Stomach smooth muscle (tissue), 2 donors: ENCODE results near the gene AHCYL2.
A peak's percentile ranks its signal among the peaks of the same experiment; 100 is the strongest.
"Not testable (repeated sequence)": the region's sequence is repeated elsewhere in the genome, so short reads cannot be mapped to it uniquely, and the experiment has no call there.

Experiments
- H3K27ac ChIP-seq: one replicate; pipeline ENCODE4 v1.7.0; 2013; ENCODE audit warnings: mild to moderate bottlenecking, low read length, inconsistent platforms
- H3K27me3 ChIP-seq, 2 donors: one replicate each; pipeline ENCODE4 v1.7.0; 2013; ENCODE audit warnings: low read length in 2 of 2; ENCODE audit not compliant: insufficient read depth in 2 of 2, control insufficient read depth in 1 of 2
- H3K36me3 ChIP-seq, 2 donors: one replicate each; pipeline ENCODE4 v1.7.0; 2013; ENCODE audit warnings: low read length in 2 of 2; ENCODE audit not compliant: control insufficient read depth in 2 of 2, insufficient read depth in 2 of 2
- H3K4me1 ChIP-seq: one replicate; pipeline ENCODE4 v1.7.0; 2013; ENCODE audit warnings: low read length; ENCODE audit not compliant: control insufficient read depth, insufficient read depth
- H3K4me3 ChIP-seq, 2 donors: one replicate each; pipeline ENCODE4 v1.7.0; 2013; ENCODE audit warnings: low read length in 2 of 2
- H3K9ac ChIP-seq, 2 donors: one replicate each; pipeline ENCODE4 v1.7.0; 2013; ENCODE audit warnings: low read length in 2 of 2, mild to moderate bottlenecking in 1 of 2
- H3K9me3 ChIP-seq, 2 donors: one replicate each; pipeline ENCODE4 v1.7.0; 2013; ENCODE audit warnings: low read length in 2 of 2; ENCODE audit not compliant: control insufficient read depth in 2 of 2
- donor health status: healthy.
- donor health status: Pancreatic carcinoma.

AHCYL2 gene

GRCh38 chr7:129443612-129444011, 218.8 kb downstream of the AHCYL2 start:
- H3K4me1 ChIP-seq, result peaks cover 10% of the 10 kb centered on the region
- no peaks in the 10 kb centered on the region for H3K36me3 ChIP-seq
- H3K9me3 ChIP-seq, result peaks cover 0 to 5% of the 10 kb centered on the region in 2 donors
- H3K9ac ChIP-seq, result no peak overlapping the region
- H3K27me3 ChIP-seq, result peaks cover 0 to 2% of the 10 kb centered on the region in 2 donors
- H3K4me3 ChIP-seq, result peak overlapping the region in 1 of 2 donors; percentile 22
- no peak overlapping the region for H3K27ac ChIP-seq

GRCh38 chr7:129444776-129445175, 219.9 kb downstream of the AHCYL2 start:
- peaks cover 0 to 11% of the 10 kb centered on the region in 2 donors for H3K9me3 ChIP-seq
- H3K36me3 ChIP-seq, H3K4me3 ChIP-seq, H3K27ac ChIP-seq, H3K27me3 ChIP-seq, H3K4me1 ChIP-seq, H3K9ac ChIP-seq: not testable (repeated sequence)

GRCh38 chr7:129446925-129447324, 222.1 kb downstream of the AHCYL2 start:
- not testable (repeated sequence) for H3K36me3 ChIP-seq, H3K27me3 ChIP-seq, H3K4me1 ChIP-seq, H3K27ac ChIP-seq, H3K4me3 ChIP-seq, H3K9ac ChIP-seq
- H3K9me3 ChIP-seq, result peaks cover 0 to 11% of the 10 kb centered on the region in 2 donors

- not testable (repeated sequence) for H3K36me3 ChIP-seq
Observed at GRCh38 chr7:129447445-129447844, 222.6 kb downstream of the AHCYL2 start.

GRCh38 chr7:129448608-129449007, 223.8 kb downstream of the AHCYL2 start:
- H3K9me3 ChIP-seq, result peaks cover 0 to 11% of the 10 kb centered on the region in 2 donors
- H3K9ac ChIP-seq, H3K36me3 ChIP-seq, H3K27ac ChIP-seq, H3K4me3 ChIP-seq, H3K27me3 ChIP-seq, H3K4me1 ChIP-seq: not testable (repeated sequence)

More at GRCh38 chr7:129447445-129447844, 222.6 kb downstream of the AHCYL2 start:
- not testable (repeated sequence) for H3K4me3 ChIP-seq, H3K4me1 ChIP-seq, H3K9ac ChIP-seq, H3K27ac ChIP-seq, H3K27me3 ChIP-seq
- H3K9me3 ChIP-seq, result peaks cover 0 to 11% of the 10 kb centered on the region in 2 donors

- Histone ChIP-seq H3K36me3 (no peaks in the 10 kb centered on the region), H3K4me3 (no peak overlapping the region), H3K27me3 (no peaks in the 10 kb centered on the region), H3K9me3 (peaks cover 0 to 11% of the 10 kb centered on the region in 2 donors), H3K4me1 (no peaks in the 10 kb centered on the region), H3K9ac (no peak overlapping the region), H3K27ac (no peak overlapping the region)
Observed at GRCh38 chr7:129450295-129450694, 225.5 kb downstream of the AHCYL2 start.

- Histone ChIP-seq H3K27ac (no peak overlapping the region), H3K4me3 (no peak overlapping the region), H3K36me3 (no peaks in the 10 kb centered on the region), H3K9me3 (peaks cover 0 to 11% of the 10 kb centered on the region in 2 donors), H3K27me3 (no peaks in the 10 kb centered on the region), H3K4me1 (no peaks in the 10 kb centered on the region), H3K9ac (no peak overlapping the region)
Observed at GRCh38 chr7:129452589-129453231, 227.9 kb downstream of the AHCYL2 start.

GRCh38 chr7:129453510-129454248, 228.8 kb downstream of the AHCYL2 start:
- Histone ChIP-seq H3K4me1 (no peaks in the 10 kb centered on the region), H3K9ac (no peak overlapping the region), H3K9me3 (peaks cover 0 to 6% of the 10 kb centered on the region in 2 donors), H3K27ac (no peak overlapping the region), H3K36me3 (no peaks in the 10 kb centered on the region), H3K4me3 (no peak overlapping the region), H3K27me3 (no peaks in the 10 kb centered on the region)

- Histone ChIP-seq H3K36me3 (no peaks in the 10 kb centered on the region), H3K4me3 (no peak overlapping the region), H3K27me3 (no peaks in the 10 kb centered on the region), H3K9me3 (peaks cover 0 to under 1% of the 10 kb centered on the region in 2 donors), H3K27ac (no peak overlapping the region), H3K4me1 (no peaks in the 10 kb centered on the region), H3K9ac (no peak overlapping the region)
Observed at GRCh38 chr7:129454249-129454551, 229.4 kb downstream of the AHCYL2 start.

- Histone ChIP-seq H3K36me3 (no peaks in the 10 kb centered on the region), H3K9ac (no peak overlapping the region), H3K9me3 (no peaks in the 10 kb centered on the region), H3K4me3 (no peak overlapping the region), H3K4me1 (no peaks in the 10 kb centered on the region), H3K27ac (no peak overlapping the region), H3K27me3 (no peaks in the 10 kb centered on the region)
Observed at GRCh38 chr7:129456421-129456820, 231.6 kb downstream of the AHCYL2 start.

GRCh38 chr7:129457101-129457500, 232.3 kb downstream of the AHCYL2 start:
- no peaks in the 10 kb centered on the region for H3K27me3 ChIP-seq
- no peaks in the 10 kb centered on the region for H3K9me3 ChIP-seq
- H3K36me3 ChIP-seq, result no peaks in the 10 kb centered on the region
- no peak overlapping the region for H3K4me3 ChIP-seq
- no peak overlapping the region for H3K27ac ChIP-seq
- no peak overlapping the region for H3K9ac ChIP-seq
- H3K4me1 ChIP-seq, result no peaks in the 10 kb centered on the region
